Activated naive CD8-positive, alpha-beta T cell treated with anti-CD3 and anti-CD28 coated beads for 36 hours (primary cell): ENCODE data around the gene ATG2A. TPM values are rescaled to one million over a fixed set of nuclear protein-coding genes. Genes with fewer than 3 reads are reported as not detected.

ENCODE experiments used
- DNase-seq: peaks from one replicate; pipeline ENCODE4 v3.0.0; 2021
- H3K27ac Mint-ChIP-seq: one replicate; pipeline ENCODE4 v1.8.0; 2022; ENCODE audit warnings: mild to moderate bottlenecking, moderate library complexity, mixed read lengths
- H3K27me3 Mint-ChIP-seq: one replicate; pipeline ENCODE4 v1.8.0; 2022; ENCODE audit warnings: mild to moderate bottlenecking, mixed read lengths
- H3K36me3 Mint-ChIP-seq: one replicate; pipeline ENCODE4 v1.8.0; 2021; ENCODE audit warnings: mild to moderate bottlenecking, mixed read lengths
- H3K4me1 Mint-ChIP-seq: one replicate; pipeline ENCODE4 v1.8.0; 2021; ENCODE audit warnings: mixed read lengths
- H3K4me3 Mint-ChIP-seq: one replicate; pipeline ENCODE4 v1.8.0; 2022; ENCODE audit warnings: mild to moderate bottlenecking, moderate library complexity, mixed read lengths
- H3K9me3 Mint-ChIP-seq: one replicate; pipeline ENCODE4 v1.8.0; 2022; ENCODE audit warnings: mixed read lengths
- total RNA-seq, 2 experiments: library from RNA; stranded (reverse); gene quantifications; one replicate each; pipeline ENCODE4 v1.2.3, GENCODE V29; 2021

ATG2A gene
- total RNA-seq, result 10 to 100 TPM; 17.3 to 18.0 TPM

DNA sequence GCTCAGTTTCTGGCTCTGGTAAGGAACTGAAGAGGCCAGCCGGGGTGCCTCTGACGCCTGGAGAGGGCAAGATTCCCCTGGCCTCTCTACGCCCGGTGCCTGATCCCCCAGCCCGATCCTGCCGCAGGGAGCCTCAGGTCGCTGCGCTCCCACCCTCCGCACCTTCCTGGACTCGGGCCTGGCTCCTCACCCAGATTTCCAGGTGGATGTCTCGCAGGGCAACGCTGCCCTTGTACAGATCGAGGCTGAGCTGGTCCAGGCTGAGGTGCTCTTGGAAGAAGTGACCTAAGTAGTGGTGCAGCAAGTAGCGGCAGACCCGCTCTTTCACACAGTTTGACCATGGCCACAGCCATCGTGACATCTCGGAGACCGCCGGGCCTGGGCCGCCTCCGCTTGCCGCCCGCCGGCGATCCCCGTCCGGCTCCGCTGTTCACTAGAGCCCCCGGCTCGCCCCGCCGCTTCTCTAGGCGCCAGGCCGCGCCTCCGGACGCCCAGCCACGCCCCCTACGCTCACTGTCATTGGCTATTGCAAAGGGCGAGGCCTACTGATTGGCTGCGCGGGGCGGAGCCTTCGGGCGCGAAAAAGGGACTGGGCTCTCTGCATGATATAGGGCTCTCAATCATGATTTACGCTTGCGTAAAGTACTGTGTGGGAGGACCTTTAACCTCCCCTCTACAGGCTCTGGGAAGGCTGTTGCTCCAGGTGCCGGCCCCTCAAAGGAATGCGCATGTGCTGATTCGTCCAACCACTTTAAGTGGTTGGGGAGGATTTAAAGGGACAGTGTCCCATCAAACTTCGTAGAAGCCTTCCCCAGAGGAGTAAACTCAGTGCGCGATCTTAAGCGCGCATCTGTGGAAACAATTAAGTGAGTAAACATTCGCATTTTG, at the start of gene ATG2A:
ATG2A (minus strand) TSS at position 435 of the 888 bp plus-strand sequence; CDS start at position 361, 74 bp downstream.
- DNase-seq, result peak; percentile 99
- Mint-ChIP-seq H3K4me3 (peak within 1 kb of the TSS; percentile 88), H3K27ac (peak within 1 kb of the TSS; percentile 85), H3K9me3 (no peaks in the 10 kb centered on the region), H3K36me3 (peaks cover 4% of the 10 kb centered on the region), H3K27me3 (no peaks in the 10 kb centered on the region), H3K4me1 (peaks cover 21% of the 10 kb centered on the region)

DNA sequence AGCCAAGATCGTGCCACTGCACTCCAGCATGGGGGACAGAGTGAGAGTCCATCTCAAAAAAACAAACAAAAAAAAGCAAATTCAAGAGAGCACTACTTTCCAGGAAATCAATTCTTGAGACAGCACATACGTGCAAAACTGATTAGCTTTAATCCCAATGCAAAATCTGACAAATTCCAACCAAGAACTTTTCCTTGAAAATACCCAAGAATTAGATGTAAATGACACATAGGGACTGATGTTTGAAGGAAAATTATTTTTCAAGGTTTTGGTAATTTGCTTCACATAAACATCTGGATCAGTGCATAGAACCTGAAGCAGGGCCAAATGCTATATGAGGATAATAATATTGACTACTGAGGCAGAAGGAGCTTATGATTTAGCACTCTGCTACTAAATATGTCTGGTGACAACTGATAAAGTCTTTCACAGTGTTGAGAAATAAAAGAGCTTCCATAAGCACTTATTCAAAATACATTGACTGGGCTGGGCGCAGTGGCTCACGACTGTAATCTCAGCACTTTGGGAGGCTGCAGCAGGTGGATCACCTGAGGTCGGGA, 46.1 kb upstream of the ATG2A start:
- no peak overlapping the region for H3K4me3 Mint-ChIP-seq
- no peaks in the 10 kb centered on the region for H3K9me3 Mint-ChIP-seq
- no peaks in the 10 kb centered on the region for H3K36me3 Mint-ChIP-seq
- peaks cover 10% of the 10 kb centered on the region for H3K4me1 Mint-ChIP-seq
- no peak for DNase-seq
- no peaks in the 10 kb centered on the region for H3K27me3 Mint-ChIP-seq
- H3K27ac Mint-ChIP-seq, result no peak overlapping the region

DNA sequence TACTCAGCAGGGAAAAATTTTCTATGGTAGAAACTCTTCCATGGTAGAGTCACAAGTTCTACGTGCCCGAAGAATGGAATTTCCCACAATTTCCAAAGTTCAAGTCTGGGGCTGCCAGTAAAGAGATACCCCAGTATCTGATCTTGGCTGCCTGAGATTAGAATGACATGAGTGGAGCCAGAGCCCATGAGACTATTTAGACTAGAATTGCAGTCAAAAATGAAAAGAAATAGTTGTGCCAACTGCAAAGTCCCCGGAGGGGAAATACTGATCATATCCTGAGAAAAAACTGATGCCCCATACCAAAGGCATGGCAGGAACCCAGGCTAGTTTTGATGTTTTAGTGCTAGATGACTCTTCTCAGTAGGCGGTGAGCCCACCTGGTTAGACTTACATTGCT, 43.7 kb upstream of the ATG2A start:
- DNase-seq, result no peak
- Mint-ChIP-seq H3K36me3 (no peaks in the 10 kb centered on the region), H3K27me3 (no peaks in the 10 kb centered on the region), H3K9me3 (no peaks in the 10 kb centered on the region), H3K4me1 (peaks cover 3% of the 10 kb centered on the region), H3K4me3 (no peak overlapping the region), H3K27ac (no peak overlapping the region)

DNA sequence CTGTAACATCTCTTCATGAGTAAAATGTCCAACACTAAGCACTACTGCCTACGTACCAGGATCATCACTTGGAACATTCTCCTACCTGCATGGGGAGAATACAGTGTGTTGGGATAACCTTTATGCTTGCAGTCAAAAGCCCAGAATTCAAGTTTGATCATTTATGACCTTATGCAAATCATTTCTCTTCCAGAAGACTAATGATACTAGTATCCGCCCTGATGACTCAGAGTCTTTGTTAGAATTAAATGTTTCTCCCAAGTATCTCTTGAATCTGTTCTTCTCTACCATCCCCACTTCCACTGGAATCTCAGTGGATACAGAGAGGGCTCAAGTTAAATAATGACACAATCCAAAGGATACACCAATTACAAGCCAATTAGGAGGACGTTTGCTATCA, 42.5 kb upstream of the ATG2A start:
- no peak for DNase-seq
- H3K4me3 Mint-ChIP-seq, result no peak overlapping the region
- H3K36me3 Mint-ChIP-seq, result no peaks in the 10 kb centered on the region
- no peak overlapping the region for H3K27ac Mint-ChIP-seq
- H3K27me3 Mint-ChIP-seq, result peaks cover 1% of the 10 kb centered on the region
- no peaks in the 10 kb centered on the region for H3K4me1 Mint-ChIP-seq
- no peaks in the 10 kb centered on the region for H3K9me3 Mint-ChIP-seq

DNA sequence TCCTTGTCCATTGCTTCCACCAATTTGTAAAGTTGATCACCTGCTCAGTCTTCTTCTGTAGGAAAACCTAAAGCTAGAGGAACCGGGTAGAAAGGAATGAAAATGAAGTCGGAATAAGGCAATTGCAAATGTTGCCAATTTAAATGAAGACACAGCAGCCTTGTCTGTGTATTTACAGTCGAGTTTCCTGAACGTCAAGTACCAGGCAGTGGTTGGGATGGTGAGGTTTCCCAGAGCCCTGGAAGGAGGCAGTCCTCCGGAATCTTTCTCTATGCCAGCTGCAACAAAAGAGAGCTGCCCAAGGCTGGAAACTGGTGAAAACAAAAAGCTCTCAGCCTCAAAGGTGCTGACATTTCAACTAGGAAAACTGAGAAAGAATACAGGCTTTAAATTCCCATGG, 37.2 kb upstream of the ATG2A start:
- H3K27me3 Mint-ChIP-seq, result peaks cover 10% of the 10 kb centered on the region
- H3K4me1 Mint-ChIP-seq, result no peaks in the 10 kb centered on the region
- H3K4me3 Mint-ChIP-seq, result no peak overlapping the region
- H3K27ac Mint-ChIP-seq, result no peak overlapping the region
- H3K36me3 Mint-ChIP-seq, result no peaks in the 10 kb centered on the region
- H3K9me3 Mint-ChIP-seq, result no peaks in the 10 kb centered on the region
- DNase-seq, result no peak

DNA sequence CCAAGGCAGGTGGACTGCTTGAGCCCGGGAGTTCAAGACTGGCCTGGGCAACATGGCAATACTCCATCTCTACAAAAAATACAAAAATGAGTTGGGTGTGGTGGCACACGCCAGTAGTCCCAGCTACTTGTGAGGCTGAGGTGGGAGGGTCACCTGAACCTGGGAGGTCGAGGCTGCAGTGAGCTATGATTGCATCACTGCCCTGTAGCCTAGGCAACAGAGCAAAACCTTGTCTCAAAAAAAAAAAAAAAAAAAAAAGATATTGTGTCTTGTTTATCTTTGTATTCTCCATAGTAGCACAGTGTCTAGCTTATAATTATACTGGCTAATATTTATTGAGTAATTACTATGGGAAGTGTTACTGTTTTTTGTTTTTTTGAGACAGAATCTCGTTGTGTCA, 34.5 kb upstream of the ATG2A start:
- Mint-ChIP-seq H3K4me1 (no peaks in the 10 kb centered on the region), H3K36me3 (no peaks in the 10 kb centered on the region), H3K27me3 (peaks cover 10% of the 10 kb centered on the region), H3K27ac (no peak overlapping the region), H3K9me3 (no peaks in the 10 kb centered on the region), H3K4me3 (no peak overlapping the region)
- DNase-seq, result no peak

DNA sequence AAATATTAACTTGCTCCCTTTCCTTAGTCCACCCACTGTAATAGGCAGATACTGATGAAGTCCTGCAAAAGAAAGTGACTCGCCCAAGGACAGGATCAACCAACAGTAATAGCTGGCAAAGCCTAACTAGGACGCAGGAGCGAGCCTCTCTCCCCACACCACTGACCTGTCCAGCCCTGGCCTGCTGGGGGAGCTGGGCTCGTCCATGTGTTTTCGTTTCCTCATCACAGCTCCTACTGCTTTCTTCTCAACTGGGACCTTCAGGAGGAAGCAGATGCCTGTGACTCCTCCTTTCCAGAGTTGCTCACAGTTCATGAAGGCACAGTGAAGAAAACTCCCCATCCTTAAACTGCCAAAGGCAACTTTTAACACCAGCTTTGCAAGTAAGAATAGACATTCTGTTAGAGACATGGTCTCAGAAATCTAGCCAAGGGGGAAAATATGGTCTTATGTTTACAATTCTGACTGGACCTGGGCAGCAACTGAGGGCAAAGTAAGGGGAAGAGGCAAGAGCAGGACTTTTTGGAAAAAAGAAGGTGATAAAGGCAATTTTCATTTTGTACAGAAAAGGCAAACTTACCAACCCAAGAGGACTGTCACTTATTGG, 30.3 kb upstream of the ATG2A start:
- H3K27me3 Mint-ChIP-seq, result peaks cover 6% of the 10 kb centered on the region
- no peaks in the 10 kb centered on the region for H3K9me3 Mint-ChIP-seq
- H3K27ac Mint-ChIP-seq, result no peak overlapping the region
- no peaks in the 10 kb centered on the region for H3K36me3 Mint-ChIP-seq
- no peaks in the 10 kb centered on the region for H3K4me1 Mint-ChIP-seq
- H3K4me3 Mint-ChIP-seq, result no peak overlapping the region
- no peak for DNase-seq

DNA sequence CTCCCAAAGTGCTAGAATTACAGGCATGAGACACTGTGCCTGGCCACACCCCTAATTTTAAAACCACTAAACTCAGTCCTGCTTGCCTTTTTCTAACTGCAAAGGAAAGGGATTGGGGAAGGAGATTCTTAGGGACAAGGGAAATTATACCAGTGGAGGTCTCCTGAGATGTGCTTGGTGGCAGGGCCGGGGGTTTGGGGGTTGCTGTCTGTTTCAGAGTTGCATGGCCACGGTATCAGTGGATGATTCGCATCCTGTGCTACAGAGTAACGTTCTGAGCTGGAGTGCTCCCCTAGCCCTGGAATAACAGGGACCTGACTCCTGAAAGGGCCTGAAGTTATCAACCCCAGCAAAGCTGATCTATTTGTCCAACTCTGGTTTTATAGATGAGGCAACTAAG, 19.5 kb upstream of the ATG2A start:
- Mint-ChIP-seq H3K4me1 (no peaks in the 10 kb centered on the region), H3K27me3 (no peaks in the 10 kb centered on the region), H3K27ac (no peak overlapping the region), H3K36me3 (no peaks in the 10 kb centered on the region), H3K4me3 (no peak overlapping the region), H3K9me3 (no peaks in the 10 kb centered on the region)
- DNase-seq, result no peak

DNA sequence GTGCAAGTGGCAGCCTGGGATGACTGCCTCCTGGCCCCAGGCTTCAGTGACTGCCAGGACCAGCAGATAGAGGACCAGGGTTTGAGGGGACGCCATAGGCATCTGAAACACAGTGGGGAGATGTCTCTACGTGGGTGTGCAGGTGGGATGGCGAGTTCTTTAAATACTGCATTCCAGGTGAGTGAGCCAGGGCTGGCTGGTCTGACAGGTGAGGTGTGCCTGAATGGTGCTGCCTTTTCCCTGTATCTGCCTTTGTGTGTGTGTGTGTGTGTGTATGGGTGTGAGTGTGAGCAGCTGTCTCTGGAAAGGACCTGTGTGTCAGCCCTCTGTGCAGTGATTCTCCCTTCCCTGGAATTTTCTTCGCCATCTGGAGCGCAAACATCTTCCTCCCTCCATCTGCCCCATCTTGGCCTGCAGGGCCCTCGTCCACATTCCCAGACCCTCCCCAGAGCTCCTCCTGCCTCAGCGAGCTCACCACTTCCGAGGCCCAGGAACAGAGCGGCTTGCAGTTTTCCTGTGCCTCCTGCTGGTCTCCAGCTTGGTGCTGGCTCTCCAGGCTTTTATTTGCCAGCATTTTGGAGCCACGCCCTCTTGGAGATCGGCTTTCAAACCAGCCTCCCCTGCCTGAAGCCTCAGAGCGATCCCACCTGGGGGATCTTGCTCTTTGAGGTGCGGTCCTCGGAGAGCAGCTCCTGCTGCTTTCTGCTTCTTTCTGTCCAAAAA, 18.5 kb upstream of the ATG2A start, which contains the start of gene GPHA2:
GPHA2 (minus strand) TSS at position 535 of the 723 bp plus-strand sequence; CDS start at position 102, 433 bp downstream.
- no peaks in the 10 kb centered on the region for H3K4me1 Mint-ChIP-seq
- no peak within 1 kb of the TSS for H3K27ac Mint-ChIP-seq
- H3K27me3 Mint-ChIP-seq, result no peaks in the 10 kb centered on the region
- no peaks in the 10 kb centered on the region for H3K36me3 Mint-ChIP-seq
- no peak within 1 kb of the TSS for H3K4me3 Mint-ChIP-seq
- no peaks in the 10 kb centered on the region for H3K9me3 Mint-ChIP-seq
- DNase-seq, result no peak

DNA sequence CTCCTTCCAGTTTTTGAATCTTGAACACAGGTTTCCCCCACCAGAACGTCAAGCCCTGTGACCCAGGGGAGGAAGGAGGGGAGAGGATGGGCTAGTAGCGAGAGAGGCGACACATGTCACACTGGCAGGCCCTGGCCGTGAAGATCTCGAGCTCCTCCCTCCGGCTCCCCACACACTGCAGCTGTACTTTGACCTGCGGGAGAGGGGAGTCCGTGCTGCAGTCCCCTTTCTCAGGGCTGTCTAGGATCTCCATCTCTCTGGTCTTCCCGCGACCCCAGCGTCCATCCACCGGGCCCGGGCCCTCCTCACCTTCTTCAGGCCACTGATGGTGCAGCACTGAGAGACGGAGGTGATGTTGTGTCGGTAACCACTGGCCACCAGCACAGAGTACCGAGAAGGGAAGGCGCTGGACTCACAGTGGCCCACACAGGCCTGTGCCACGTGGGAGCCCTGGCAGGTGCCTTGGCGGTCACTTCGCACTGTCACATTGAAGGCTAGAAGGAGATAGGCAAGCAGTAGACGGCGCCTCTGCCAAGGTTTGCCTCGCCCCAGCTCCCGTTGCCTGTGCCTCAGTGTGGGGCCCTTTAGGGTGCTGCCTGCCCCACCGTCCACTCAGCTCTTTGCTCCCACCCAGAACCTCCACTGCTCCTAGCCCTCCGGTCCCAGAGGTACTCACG, 17.8 kb upstream of the ATG2A start:
- Mint-ChIP-seq H3K4me3 (no peak overlapping the region), H3K27me3 (no peaks in the 10 kb centered on the region), H3K9me3 (no peaks in the 10 kb centered on the region), H3K36me3 (no peaks in the 10 kb centered on the region), H3K27ac (no peak overlapping the region), H3K4me1 (no peaks in the 10 kb centered on the region)
- DNase-seq, result no peak

DNA sequence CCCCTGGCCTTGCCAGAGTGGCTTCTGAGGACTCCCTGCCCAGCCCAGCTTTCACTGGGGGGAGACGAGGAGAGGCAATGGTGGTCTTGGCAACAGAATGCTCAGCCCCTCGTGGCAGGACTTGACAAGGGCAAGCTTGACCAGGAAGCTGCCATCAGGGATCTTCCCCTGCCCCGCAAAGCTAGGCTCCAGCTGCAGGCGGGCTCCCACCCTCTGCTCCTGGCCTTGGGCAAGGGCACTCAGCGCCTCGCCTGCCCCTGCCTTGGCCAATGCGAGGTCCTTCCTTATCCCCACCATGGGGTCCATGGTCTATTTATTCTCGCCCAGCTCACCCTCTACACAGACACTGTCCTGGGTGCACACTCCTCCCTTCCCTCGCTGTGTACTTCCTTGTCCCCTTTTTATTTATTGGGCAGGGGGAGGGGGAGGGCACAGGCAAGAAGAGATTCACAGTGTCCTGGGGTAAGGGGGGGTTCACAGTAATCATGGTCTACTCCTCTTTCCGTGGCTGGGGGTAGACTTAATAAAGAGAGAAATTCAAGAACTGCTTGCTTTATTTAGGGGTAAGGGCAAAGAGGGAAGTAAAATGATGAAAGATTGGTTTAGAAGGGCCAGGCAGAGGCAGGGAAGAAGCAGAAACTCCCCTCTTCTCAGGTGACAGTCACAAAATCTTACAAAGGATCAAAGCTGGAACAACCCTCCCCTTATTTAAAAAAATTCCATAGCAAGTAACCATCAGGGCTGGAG, 17.1 kb upstream of the ATG2A start:
- H3K27me3 Mint-ChIP-seq, result no peaks in the 10 kb centered on the region
- DNase-seq, result no peak
- peaks cover 2% of the 10 kb centered on the region for H3K36me3 Mint-ChIP-seq
- no peaks in the 10 kb centered on the region for H3K9me3 Mint-ChIP-seq
- H3K4me3 Mint-ChIP-seq, result no peak overlapping the region
- H3K4me1 Mint-ChIP-seq, result no peaks in the 10 kb centered on the region
- no peak overlapping the region for H3K27ac Mint-ChIP-seq

DNA sequence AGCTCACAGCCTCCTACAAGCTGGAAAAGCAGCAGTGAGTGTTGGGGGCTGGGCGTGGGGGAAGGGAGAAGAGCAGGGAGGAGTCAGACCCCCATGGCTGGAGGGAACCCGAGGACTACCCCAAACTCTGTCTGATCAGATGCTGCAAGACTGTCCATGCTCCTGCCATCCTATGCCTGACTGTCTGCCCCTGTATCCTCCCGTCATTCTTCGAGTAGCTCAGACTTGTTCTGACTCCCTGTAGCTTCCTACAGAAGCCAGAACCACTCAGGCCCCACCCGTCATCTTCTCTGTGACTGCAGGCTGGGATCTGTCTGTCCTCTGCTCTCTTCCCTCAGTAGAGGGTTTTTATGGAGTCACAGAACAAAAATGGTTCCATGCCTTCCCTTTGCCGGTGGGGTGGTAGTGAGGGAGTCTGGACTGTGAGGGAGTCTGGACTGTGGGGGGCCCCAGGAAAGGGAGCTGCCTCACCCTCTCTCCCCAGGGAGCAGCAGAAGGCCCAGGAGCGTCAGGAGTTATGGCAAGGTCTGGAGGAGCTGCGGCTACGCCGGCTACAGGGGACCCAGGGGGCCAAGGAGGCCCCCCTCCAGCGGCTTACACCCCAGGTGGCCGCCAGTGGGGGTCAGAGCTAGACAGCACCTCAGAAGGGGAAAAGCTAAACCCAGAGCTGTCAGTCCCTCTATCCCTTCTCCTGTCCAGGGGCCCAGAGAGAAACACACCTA, 16.4 kb upstream of the ATG2A start:
- DNase-seq, result no peak
- H3K4me1 Mint-ChIP-seq, result no peaks in the 10 kb centered on the region
- H3K9me3 Mint-ChIP-seq, result no peaks in the 10 kb centered on the region
- H3K4me3 Mint-ChIP-seq, result no peak overlapping the region
- H3K27me3 Mint-ChIP-seq, result no peaks in the 10 kb centered on the region
- no peak overlapping the region for H3K27ac Mint-ChIP-seq
- peaks cover 2% of the 10 kb centered on the region for H3K36me3 Mint-ChIP-seq

DNA sequence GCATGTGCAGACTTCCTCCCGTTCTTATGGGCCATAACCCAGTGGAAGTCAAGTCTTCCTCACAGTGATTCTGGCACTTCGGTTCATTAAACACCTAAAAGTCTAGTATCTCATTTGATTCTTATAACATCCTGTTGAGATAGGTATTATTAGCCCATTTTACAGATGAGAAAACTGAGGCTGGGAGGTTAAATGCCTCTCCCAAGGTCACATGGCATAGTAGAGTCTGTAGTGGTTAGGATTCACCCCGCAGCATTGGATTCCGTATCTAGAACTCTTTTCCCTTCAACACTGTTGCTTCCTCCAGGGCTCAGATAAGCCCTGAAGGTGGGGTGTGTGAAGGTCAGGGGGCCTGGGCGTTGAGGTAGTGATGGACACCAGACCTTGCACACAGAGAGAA, 15.3 kb upstream of the ATG2A start:
- Mint-ChIP-seq H3K27ac (no peak overlapping the region), H3K9me3 (no peaks in the 10 kb centered on the region), H3K36me3 (peaks cover 2% of the 10 kb centered on the region), H3K4me3 (no peak overlapping the region), H3K27me3 (no peaks in the 10 kb centered on the region), H3K4me1 (no peaks in the 10 kb centered on the region)
- no peak for DNase-seq

DNA sequence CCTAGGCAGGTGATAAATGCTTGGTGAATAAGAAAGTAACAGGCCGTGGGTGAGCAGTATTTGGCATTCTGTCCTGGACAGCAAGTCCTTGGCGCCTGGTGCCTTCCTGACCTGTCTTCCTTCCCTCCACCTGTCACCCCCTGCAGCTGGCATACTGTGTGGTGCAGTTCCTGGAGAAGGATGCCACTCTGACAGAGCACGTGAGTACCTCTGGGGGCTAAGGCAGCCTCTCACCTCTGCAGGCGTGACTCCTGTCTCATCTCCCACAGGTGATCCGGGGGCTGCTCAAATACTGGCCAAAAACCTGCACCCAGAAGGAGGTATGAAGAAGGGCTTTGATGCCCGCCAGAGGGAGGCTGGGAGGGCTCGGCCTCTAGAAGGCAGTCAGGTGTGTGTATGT, 14.3 kb upstream of the ATG2A start:
- H3K27me3 Mint-ChIP-seq, result no peaks in the 10 kb centered on the region
- no peak for DNase-seq
- no peak overlapping the region for H3K27ac Mint-ChIP-seq
- peaks cover 2% of the 10 kb centered on the region for H3K36me3 Mint-ChIP-seq
- no peaks in the 10 kb centered on the region for H3K9me3 Mint-ChIP-seq
- no peak overlapping the region for H3K4me3 Mint-ChIP-seq
- H3K4me1 Mint-ChIP-seq, result no peaks in the 10 kb centered on the region
